ENCODE results near the gene MMEL1. TPM values are rescaled to one million over a fixed set of nuclear protein-coding genes. Genes with fewer than 3 reads are reported as not detected.

The MMEL1 gene
- total and polyA plus RNA-seq, 2 experiments from 2014 or later = not detected

DNA sequence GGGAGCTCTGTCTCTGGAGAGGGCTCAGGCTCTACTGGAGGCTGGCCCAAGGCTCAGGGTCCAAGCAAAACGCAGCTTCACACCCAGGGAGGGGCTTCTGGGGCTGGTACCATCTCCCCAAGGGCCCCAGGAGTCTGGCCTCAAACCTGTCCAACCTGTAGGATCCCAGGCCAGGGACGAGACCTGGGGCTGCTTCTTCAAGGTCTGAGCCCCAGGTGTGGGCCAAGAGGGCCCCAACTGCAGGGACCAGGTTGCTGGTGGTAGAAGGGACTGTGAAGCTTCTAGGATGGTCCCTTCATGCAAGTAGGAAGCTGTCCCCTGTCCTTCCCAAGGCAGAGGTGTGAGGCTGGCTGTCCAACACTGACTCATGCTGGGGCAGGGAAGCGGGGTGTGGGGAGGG lies 7.8 kb upstream of the MMEL1 start:
- Histone ChIP-seq H3K4me1 (ENCODE audit: low read depth) (no peaks in the 10 kb centered on the region), H3K36me3 (no peaks in the 10 kb centered on the region), H3K9me3 (ENCODE audit: low read depth) (no peaks in the 10 kb centered on the region), H3K27ac (no peak overlapping the region), H3K27me3 (no peaks in the 10 kb centered on the region), H3K4me3 (no peak overlapping the region)
- TF ChIP-seq, protein P1, sequence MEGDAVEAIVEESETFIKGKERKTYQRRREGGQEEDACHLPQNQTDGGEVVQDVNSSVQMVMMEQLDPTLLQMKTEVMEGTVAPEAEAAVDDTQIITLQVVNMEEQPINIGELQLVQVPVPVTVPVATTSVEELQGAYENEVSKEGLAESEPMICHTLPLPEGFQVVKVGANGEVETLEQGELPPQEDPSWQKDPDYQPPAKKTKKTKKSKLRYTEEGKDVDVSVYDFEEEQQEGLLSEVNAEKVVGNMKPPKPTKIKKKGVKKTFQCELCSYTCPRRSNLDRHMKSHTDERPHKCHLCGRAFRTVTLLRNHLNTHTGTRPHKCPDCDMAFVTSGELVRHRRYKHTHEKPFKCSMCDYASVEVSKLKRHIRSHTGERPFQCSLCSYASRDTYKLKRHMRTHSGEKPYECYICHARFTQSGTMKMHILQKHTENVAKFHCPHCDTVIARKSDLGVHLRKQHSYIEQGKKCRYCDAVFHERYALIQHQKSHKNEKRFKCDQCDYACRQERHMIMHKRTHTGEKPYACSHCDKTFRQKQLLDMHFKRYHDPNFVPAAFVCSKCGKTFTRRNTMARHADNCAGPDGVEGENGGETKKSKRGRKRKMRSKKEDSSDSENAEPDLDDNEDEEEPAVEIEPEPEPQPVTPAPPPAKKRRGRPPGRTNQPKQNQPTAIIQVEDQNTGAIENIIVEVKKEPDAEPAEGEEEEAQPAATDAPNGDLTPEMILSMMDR (IDR thresholded peaks at IDR 0.05; ENCODE audit: low read depth, low read length) = no peak
- no peak for DNase-seq (ENCODE audit: low read depth in 1 of 2, low spot score in 1 of 2)

DNA sequence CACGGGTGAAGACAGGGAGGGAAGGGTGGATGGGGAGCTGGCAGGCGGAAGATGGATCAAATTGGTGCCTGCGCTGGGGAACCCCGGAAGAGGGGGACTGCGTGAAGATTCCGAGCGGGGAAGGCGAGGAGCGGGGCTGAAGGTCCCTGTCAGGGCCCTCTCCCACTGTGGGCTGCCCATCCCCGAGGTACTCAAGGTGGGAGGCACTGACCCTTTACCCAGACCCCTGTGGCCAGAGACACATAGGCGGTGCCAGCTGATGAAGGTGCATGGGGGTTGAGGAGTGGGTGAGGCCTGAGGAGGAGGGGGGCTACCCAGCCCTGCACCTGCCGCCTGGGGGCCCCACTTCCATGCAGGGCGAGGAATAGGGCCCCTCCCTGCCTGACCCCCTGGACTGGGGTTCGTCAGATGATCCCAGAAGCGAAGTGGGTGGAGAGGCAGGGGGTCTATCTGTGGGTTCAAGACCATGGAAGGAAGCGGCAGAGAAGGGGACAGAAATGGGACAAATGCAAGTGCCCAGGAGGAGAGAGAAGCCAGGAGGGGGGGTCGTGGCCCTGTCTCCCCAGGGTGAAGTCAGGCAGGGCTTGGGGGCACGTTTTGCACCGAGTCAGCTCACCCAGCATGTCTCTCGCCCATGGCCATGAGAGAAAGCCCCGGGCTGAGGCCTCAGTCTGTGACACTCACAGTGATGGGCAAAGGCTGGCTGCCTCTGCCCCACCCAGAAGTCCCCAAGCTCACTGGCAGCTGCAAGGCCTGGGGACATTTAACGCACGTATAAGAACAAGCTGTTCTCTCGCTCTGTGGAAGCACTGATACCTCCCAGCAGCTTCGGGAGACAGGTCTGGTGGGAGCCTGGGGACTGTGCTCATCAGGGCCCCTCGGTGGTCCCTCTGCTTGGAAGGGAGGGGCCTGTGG lies 7.0 kb upstream of the MMEL1 start:
- no peaks in the 10 kb centered on the region for H3K9me3 ChIP-seq (ENCODE audit: low read depth)
- no peaks in the 10 kb centered on the region for H3K36me3 ChIP-seq
- no peaks in the 10 kb centered on the region for H3K27me3 ChIP-seq
- no peaks in the 10 kb centered on the region for H3K4me1 ChIP-seq (ENCODE audit: low read depth)
- H3K4me3 ChIP-seq = no peak overlapping the region
- no peak overlapping the region for H3K27ac ChIP-seq
- TF ChIP-seq, protein P1 (IDR thresholded peaks at IDR 0.05; ENCODE audit: low read depth, low read length) = no peak
- no peak for DNase-seq (ENCODE audit: low read depth in 1 of 2, low spot score in 1 of 2)

DNA sequence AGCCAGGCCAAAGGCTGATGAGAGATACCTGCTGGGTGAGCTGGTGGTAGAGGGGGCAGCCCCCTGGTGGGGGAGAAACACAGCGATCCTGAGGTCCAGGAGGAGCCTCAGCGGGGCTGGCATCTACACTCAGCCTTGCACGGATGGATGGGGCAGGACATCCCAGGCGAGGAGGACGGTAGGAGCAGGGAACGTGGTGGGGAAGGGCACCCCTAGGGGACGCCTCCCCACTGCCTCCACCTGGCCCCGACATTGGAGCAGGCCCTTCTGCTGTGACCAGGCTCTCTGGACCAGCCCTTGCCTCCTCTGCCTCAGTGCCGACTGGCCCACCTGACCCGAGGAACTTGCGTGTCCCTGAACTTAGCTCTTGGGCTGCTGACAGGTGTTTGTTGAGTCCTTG lies 6.4 kb upstream of the MMEL1 start:
- no peaks in the 10 kb centered on the region for H3K27me3 ChIP-seq
- H3K4me1 ChIP-seq (ENCODE audit: low read depth) = no peaks in the 10 kb centered on the region
- H3K27ac ChIP-seq = no peak overlapping the region
- no peaks in the 10 kb centered on the region for H3K9me3 ChIP-seq (ENCODE audit: low read depth)
- H3K36me3 ChIP-seq = no peaks in the 10 kb centered on the region
- DNase-seq (ENCODE audit: low read depth in 1 of 2, low spot score in 1 of 2) = no peak
- TF ChIP-seq, protein P1 (IDR thresholded peaks at IDR 0.05; ENCODE audit: low read depth, low read length) = no peak
- no peak overlapping the region for H3K4me3 ChIP-seq

DNA sequence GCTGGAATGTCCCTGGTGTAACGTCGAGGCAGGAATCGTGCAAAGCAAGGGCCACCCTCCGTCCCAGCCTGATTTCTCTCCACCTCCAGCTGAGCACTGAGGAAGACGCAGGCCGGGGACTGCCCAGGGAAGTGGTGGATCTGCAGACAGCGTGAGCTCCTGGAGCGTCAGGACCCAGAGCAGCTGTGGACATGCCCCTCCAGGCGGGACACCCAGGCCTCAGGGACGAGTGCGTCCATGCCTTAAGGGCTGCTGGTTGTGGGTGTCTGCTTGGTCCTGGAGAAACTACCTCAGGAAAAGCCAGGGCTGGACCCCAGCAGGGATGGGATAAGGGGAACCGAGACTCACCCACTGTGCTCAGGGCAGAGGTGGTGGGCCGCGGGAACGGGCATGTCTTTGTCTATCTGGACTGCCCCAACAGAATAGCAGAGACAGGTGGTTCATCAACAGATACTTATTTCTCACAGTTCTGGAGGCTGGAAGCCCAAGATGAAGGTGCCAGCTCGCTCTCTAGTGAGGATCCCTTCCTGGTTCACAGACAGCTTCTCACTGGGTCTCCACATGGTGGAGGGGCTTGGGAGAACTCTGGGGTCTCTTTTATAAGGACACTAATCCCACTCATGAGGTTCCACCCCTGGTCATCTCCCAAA lies 5.8 kb upstream of the MMEL1 start:
- no peaks in the 10 kb centered on the region for H3K9me3 ChIP-seq (ENCODE audit: low read depth)

DNA sequence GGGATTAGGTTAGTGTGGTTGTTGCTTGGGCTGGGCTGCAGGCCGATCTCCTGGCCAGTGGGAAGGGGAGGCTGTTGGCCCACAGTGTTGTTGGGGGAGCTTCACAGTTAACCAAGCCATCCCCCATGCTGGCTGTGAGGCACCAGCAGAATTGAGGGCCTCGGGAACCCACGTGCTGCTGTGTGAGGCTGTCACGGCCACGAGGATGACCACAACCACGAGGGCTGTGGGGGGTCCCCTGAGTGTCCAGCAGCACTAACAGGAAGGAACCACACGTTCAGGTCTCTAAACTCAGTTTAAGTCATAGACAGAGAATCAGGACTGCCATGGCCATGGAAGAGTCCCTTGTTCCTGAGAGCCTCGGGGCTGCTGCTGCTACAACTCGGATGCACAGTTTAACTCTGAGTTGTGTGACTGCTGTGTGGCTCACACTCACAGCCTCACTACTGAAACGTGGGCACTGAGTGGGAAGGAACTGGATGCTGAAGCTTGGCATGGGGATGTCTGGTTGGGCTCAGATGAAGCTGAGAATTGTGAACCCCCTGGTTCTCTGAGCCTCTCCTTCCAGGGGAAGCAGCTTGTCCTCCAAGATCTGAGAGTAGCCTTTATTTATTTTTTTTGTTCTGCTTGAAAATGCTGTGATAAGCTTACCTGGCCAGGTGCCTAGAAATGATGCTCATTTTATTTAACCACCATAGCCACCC lies 4.8 kb upstream of the MMEL1 start:
- no peaks in the 10 kb centered on the region for H3K27me3 ChIP-seq
- TF ChIP-seq, protein P1 (IDR thresholded peaks at IDR 0.05; ENCODE audit: low read depth, low read length) = no peak
- H3K27ac ChIP-seq = no peak overlapping the region
- DNase-seq (ENCODE audit: low read depth in 1 of 2, low spot score in 1 of 2) = no peak
- no peaks in the 10 kb centered on the region for H3K36me3 ChIP-seq
- H3K9me3 ChIP-seq (ENCODE audit: low read depth) = no peaks in the 10 kb centered on the region
- no peaks in the 10 kb centered on the region for H3K4me1 ChIP-seq (ENCODE audit: low read depth)
- H3K4me3 ChIP-seq = no peak overlapping the region

More for the DNA sequence above, 5.8 kb upstream of the MMEL1 start:
- H3K36me3 ChIP-seq = no peaks in the 10 kb centered on the region
- no peak overlapping the region for H3K27ac ChIP-seq
- no peak for DNase-seq (ENCODE audit: low read depth in 1 of 2, low spot score in 1 of 2)
- TF ChIP-seq, protein P1 (IDR thresholded peaks at IDR 0.05; ENCODE audit: low read depth, low read length) = no peak
- H3K4me3 ChIP-seq = no peak overlapping the region
- H3K4me1 ChIP-seq (ENCODE audit: low read depth) = no peaks in the 10 kb centered on the region
- H3K27me3 ChIP-seq = no peaks in the 10 kb centered on the region

All from cardiac muscle cell (in vitro differentiated cells and primary cell).